Chondrocyte (in vitro differentiated cells): ENCODE data around the gene COL18A1. TPM values are rescaled to one million over a fixed set of nuclear protein-coding genes. Genes with fewer than 3 reads are reported as not detected.

Experiments used
- DNase-seq: peaks from one replicate; pipeline ENCODE4 v3.0.0; 2021; ENCODE audit warnings: mixed read lengths, low spot score
- H3K27ac Mint-ChIP-seq: one replicate; pipeline ENCODE4 v1.8.0; 2021; ENCODE audit warnings: mild to moderate bottlenecking, moderate library complexity, mixed read lengths; ENCODE audit not compliant: unreplicated experiment
- H3K27me3 Mint-ChIP-seq: 2 replicates; pipeline ENCODE4 v1.8.0; 2021; ENCODE audit warnings: low read depth, mixed read lengths
- H3K36me3 Mint-ChIP-seq: 2 replicates; pipeline ENCODE4 v1.8.0; 2021; ENCODE audit warnings: low read depth, mixed read lengths
- H3K4me1 Mint-ChIP-seq: 2 replicates; pipeline ENCODE4 v1.8.0; 2021; ENCODE audit warnings: low read depth, mild to moderate bottlenecking, mixed read lengths
- H3K4me3 Mint-ChIP-seq: one replicate; pipeline ENCODE4 v1.8.0; 2021; ENCODE audit warnings: mild to moderate bottlenecking, moderate library complexity, mixed read lengths; ENCODE audit not compliant: unreplicated experiment
- H3K9me3 Mint-ChIP-seq: 2 replicates; pipeline ENCODE4 v1.8.0; 2021; ENCODE audit warnings: low read depth, mixed read lengths
- total RNA-seq: library from RNA; stranded (reverse); gene quantifications from 3 replicates; pipeline ENCODE4 v1.2.1, GENCODE V29; 2021
- TF ChIP-seq, protein P1 (sequence below): fragments of 200-600 bp; sonication (generic); IDR thresholded peaks from 2 replicates; pipeline ENCODE4 v1.5.0; 2021; ENCODE audit warnings: antibody characterized with exemption, mild to moderate bottlenecking, moderate library complexity

The COL18A1 gene
- total RNA-seq, 1 donor from 2014 or later, result 616 TPM

- no peak overlapping the region for H3K4me3 Mint-ChIP-seq
- H3K4me1 Mint-ChIP-seq, result peaks cover 29% of the 10 kb centered on the region
- no peaks in the 10 kb centered on the region for H3K36me3 Mint-ChIP-seq
- H3K27ac Mint-ChIP-seq, result no peak overlapping the region
- DNase-seq, result peak; percentile 65
- H3K27me3 Mint-ChIP-seq, result no peaks in the 10 kb centered on the region
- TF ChIP-seq, protein P1, sequence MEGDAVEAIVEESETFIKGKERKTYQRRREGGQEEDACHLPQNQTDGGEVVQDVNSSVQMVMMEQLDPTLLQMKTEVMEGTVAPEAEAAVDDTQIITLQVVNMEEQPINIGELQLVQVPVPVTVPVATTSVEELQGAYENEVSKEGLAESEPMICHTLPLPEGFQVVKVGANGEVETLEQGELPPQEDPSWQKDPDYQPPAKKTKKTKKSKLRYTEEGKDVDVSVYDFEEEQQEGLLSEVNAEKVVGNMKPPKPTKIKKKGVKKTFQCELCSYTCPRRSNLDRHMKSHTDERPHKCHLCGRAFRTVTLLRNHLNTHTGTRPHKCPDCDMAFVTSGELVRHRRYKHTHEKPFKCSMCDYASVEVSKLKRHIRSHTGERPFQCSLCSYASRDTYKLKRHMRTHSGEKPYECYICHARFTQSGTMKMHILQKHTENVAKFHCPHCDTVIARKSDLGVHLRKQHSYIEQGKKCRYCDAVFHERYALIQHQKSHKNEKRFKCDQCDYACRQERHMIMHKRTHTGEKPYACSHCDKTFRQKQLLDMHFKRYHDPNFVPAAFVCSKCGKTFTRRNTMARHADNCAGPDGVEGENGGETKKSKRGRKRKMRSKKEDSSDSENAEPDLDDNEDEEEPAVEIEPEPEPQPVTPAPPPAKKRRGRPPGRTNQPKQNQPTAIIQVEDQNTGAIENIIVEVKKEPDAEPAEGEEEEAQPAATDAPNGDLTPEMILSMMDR, result no peak
- no peaks in the 10 kb centered on the region for H3K9me3 Mint-ChIP-seq
Measured at GRCh38 chr21:45358261-45358670, 46.7 kb upstream of the COL18A1 start.

GRCh38 chr21:45358711-45359310 is 46.2 kb upstream of the COL18A1 start:
- Mint-ChIP-seq H3K4me1 (peaks cover 32% of the 10 kb centered on the region), H3K36me3 (no peaks in the 10 kb centered on the region), H3K27ac (no peak overlapping the region), H3K9me3 (no peaks in the 10 kb centered on the region), H3K27me3 (no peaks in the 10 kb centered on the region), H3K4me3 (no peak overlapping the region)
- TF ChIP-seq, protein P1, result no peak
- peak; percentile 77 for DNase-seq

DNA sequence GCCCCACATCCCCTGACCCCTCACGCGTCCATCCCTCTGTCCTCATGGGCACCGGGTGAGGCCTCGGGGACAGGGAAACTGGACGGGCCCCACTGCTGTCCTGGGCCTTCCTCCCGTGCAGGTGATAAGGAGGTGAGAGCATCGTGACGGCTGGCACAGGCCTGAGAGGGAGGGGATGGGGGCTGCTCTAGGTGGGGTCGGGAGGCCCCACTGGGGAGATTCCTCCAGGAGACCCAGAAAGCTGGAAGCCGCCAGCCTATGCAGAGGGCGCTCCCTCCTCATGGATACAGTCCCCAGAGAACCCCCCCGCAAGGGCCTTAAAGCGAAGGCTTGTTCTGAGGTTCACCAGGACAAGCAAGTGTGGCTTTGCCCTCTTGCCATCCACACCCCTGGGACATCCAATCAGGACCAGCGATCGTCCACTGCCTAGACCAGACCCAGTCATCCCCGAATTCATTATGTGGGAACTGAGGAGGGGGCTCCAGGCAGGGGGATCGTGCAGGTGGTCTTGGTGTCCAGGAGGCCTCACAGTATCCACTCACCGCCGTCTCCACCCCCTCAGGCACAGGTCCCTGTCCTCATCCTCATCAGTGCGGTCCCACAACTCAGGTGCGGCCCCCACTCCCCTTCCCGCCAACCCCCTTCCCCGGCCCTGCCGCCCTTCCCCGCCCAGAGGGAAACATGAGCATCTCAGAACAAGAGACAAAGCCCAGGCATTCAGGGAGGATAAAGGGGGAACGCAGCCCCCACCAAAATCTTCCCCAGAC is 45.3 kb upstream of the COL18A1 start:
- no peaks in the 10 kb centered on the region for H3K9me3 Mint-ChIP-seq
- H3K4me3 Mint-ChIP-seq, result no peak overlapping the region
- no peaks in the 10 kb centered on the region for H3K36me3 Mint-ChIP-seq
- peak; percentile 85 for DNase-seq
- H3K27ac Mint-ChIP-seq, result no peak overlapping the region
- H3K4me1 Mint-ChIP-seq, result peaks cover 41% of the 10 kb centered on the region
- H3K27me3 Mint-ChIP-seq, result no peaks in the 10 kb centered on the region
- TF ChIP-seq, protein P1, result no peak

DNA sequence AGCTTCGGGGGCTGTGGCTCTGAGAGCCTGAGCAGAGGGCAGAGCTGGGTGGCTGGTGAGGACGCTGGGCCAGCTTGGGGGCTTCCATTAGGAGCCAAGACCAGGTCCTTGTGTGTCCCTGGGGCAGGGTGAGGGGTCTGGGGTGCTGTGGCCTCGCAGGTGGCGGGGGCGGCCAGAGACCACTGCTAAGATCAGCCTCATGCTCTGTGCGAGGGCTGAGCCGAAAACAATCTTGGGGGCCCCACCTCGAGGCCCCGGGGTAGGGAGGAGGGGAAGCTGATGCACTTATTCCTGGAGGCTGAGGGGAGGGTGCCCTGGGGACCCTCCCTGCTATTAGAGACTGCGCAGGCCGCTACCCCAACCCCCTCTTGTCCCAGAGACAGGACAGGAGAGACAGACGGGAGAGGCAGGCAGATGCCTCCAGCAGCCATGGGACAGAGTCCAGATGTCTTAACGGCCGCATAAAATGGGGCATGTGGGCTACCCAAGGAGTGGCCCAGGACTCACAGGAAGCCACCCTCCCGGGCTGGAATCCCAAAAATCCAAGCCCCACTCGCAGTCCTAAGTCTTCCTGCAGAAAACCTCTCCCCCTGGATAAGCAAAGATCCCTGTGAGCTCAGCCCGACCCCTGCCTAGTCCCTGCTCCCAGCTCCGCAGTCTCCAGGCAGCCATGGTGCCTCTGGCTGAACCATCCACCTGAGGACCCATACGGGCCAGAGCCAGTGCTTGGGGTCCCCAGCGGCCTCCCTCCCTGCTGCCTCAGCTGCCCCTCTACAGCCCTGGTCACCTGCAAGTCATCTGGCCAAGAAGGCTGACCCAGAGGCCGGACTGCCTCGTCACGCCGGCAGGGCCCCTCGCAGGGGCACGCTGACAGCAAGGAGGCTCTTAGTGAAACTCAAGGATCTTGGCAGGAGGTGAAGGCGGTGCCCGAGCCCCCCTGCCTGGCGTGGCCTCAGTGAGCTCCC is 43.6 kb upstream of the COL18A1 start:
- H3K9me3 Mint-ChIP-seq, result no peaks in the 10 kb centered on the region
- no peak overlapping the region for H3K4me3 Mint-ChIP-seq
- no peaks in the 10 kb centered on the region for H3K27me3 Mint-ChIP-seq
- peaks cover 54% of the 10 kb centered on the region for H3K4me1 Mint-ChIP-seq
- DNase-seq, result peak; percentile 85
- no peaks in the 10 kb centered on the region for H3K36me3 Mint-ChIP-seq
- TF ChIP-seq, protein P1, result no peak
- H3K27ac Mint-ChIP-seq, result peak overlapping the region; percentile 8
